Tibial artery (tissue), 4 donors: Measurements from ENCODE around the gene FBLN5.

Experiments
- DNase-seq, 2 donors: peaks; one replicate each; pipeline ENCODE4 v3.0.0-alpha.2; 2019
- H3K27ac ChIP-seq, 2 donors: fragments of 200-600 bp; sonication (generic) in 1 of 2; 1 replicate in 1 of 2; 2 replicates in 1 of 2; pipeline ENCODE4 v1.5.1; 2018 to 2019; ENCODE audit warnings: mild to moderate bottlenecking in 1 of 2
- H3K27me3 ChIP-seq, 2 donors: fragments of 200-600 bp; sonication (generic) in 1 of 2; one replicate each; pipeline versions ENCODE4 v1.5.1 to v1.6.0; 2016 to 2019
- H3K36me3 ChIP-seq, 3 donors: fragments of 200-600 bp; sonication (generic) in 2 of 3; one replicate each; pipeline ENCODE4 v1.5.1; 2016 to 2019; ENCODE audit warnings: mild to moderate bottlenecking in 2 of 3
- H3K4me1 ChIP-seq, 4 donors: fragments of 200-600 bp; sonication (generic) in 2 of 4; 1 replicate in 3 of 4; 2 replicates in 1 of 4; pipeline ENCODE4 v1.5.1; 2016 to 2019
- H3K4me3 ChIP-seq, 2 donors: fragments of 200-600 bp; sonication (generic) in 1 of 2; 1 replicate in 1 of 2; 2 replicates in 1 of 2; pipeline ENCODE4 v1.5.1; 2018 to 2019; ENCODE audit warnings: mild to moderate bottlenecking in 2 of 2
- H3K9me3 ChIP-seq, 3 donors: fragments of 200-600 bp; sonication (generic) in 1 of 3; one replicate each; pipeline ENCODE4 v1.5.1; 2016 to 2019
- CTCF ChIP-seq, 2 experiments: fragments of 200-600 bp in 1 of 2; fragments of 450-650 bp in 1 of 2; IDR thresholded peaks; one replicate each; pipeline ENCODE4 v1.5.1; 2017 to 2019; ENCODE audit warnings: antibody characterized with exemption in 2 of 2, mild to moderate bottlenecking in 1 of 2, moderate library complexity in 1 of 2
- intact Hi-C: fragments of 100-400 bp; cut with DNase I; formaldehyde crosslinking; loops from one replicate; pipeline ENCODE4 v1.15.0; 2023; ENCODE audit warnings: low total_unique reads

The FBLN5 gene

GRCh38 chr14:91893669-91894068 lies 53.8 kb downstream of the FBLN5 start:
- TF ChIP-seq CTCF (IDR thresholded peaks at IDR 0.05), result no peak
- intact Hi-C loops, result no loop called here
- peaks cover 0 to 92% (median 66%) of the 10 kb centered on the region in 4 donors for H3K4me1 ChIP-seq

GRCh38 chr14:91893007-91893406 lies 54.5 kb downstream of the FBLN5 start:
- H3K27me3 ChIP-seq, result no peaks in the 10 kb centered on the region
- no peak overlapping the region for H3K4me3 ChIP-seq
- peaks cover 0 to 90% (median 62%) of the 10 kb centered on the region in 4 donors for H3K4me1 ChIP-seq
- TF ChIP-seq CTCF (IDR thresholded peaks at IDR 0.05), result peak; percentile 17 to 25
- peaks cover 0 to 10% (median 3%) of the 10 kb centered on the region in 3 donors for H3K36me3 ChIP-seq
- no peaks in the 10 kb centered on the region for H3K9me3 ChIP-seq
- intact Hi-C loops, result no loop called here
- no peak for DNase-seq
- H3K27ac ChIP-seq, result peak overlapping the region; percentile 70 to 89

More at GRCh38 chr14:91893669-91894068, 53.8 kb downstream of the FBLN5 start:
- Histone ChIP-seq H3K4me3 (no peak overlapping the region), H3K36me3 (peaks cover 0 to 10% (median 3%) of the 10 kb centered on the region in 3 donors), H3K27ac (peak overlapping the region; percentile 70 to 89), H3K27me3 (no peaks in the 10 kb centered on the region), H3K9me3 (no peaks in the 10 kb centered on the region)
- DNase-seq, result no peak

GRCh38 chr14:91891721-91892220 lies 55.7 kb downstream of the FBLN5 start:
- DNase-seq, result no peak
- TF ChIP-seq CTCF (IDR thresholded peaks at IDR 0.05), result no peak
- H3K36me3 ChIP-seq, result peaks cover 3 to 10% (median 7%) of the 10 kb centered on the region in 3 donors
- no peaks in the 10 kb centered on the region for H3K9me3 ChIP-seq
- H3K4me1 ChIP-seq, result peaks cover 0 to 81% (median 52%) of the 10 kb centered on the region in 4 donors
- H3K27me3 ChIP-seq, result no peaks in the 10 kb centered on the region
- intact Hi-C loops, result no loop called here
- H3K4me3 ChIP-seq, result no peak overlapping the region
- peak overlapping the region; percentile 70 to 89 for H3K27ac ChIP-seq

GRCh38 chr14:91891101-91891500 lies 56.4 kb downstream of the FBLN5 start:
- Histone ChIP-seq H3K27ac (peak overlapping the region; percentile 70 to 89), H3K36me3 (peaks cover 3 to 10% (median 10%) of the 10 kb centered on the region in 3 donors), H3K27me3 (no peaks in the 10 kb centered on the region), H3K4me3 (no peak overlapping the region), H3K4me1 (peaks cover 0 to 81% (median 47%) of the 10 kb centered on the region in 4 donors), H3K9me3 (no peaks in the 10 kb centered on the region)
- DNase-seq, result no peak
- TF ChIP-seq CTCF (IDR thresholded peaks at IDR 0.05), result no peak
- intact Hi-C loops, result no loop called here

- Histone ChIP-seq H3K9me3 (no peaks in the 10 kb centered on the region), H3K4me3 (no peak overlapping the region), H3K27me3 (no peaks in the 10 kb centered on the region), H3K27ac (peak overlapping the region; percentile 70 to 89), H3K36me3 (peaks cover 3 to 10% (median 10%) of the 10 kb centered on the region in 3 donors), H3K4me1 (peaks cover 0 to 81% (median 48%) of the 10 kb centered on the region in 4 donors)
- no peak for DNase-seq
- TF ChIP-seq CTCF (IDR thresholded peaks at IDR 0.05), result no peak
- intact Hi-C loops, result no loop called here
Observed at GRCh38 chr14:91890291-91890749, 57.2 kb downstream of the FBLN5 start.
